H9 (cell line): ENCODE measurements around the gene PDE6G. TPM values are rescaled to one million over a fixed set of nuclear protein-coding genes. Genes with fewer than 3 reads are reported as not detected.

Experiments used
- DNase-seq: peaks from one replicate; pipeline ENCODE4 v3.0.0-alpha.2; 2017
- H2AFZ ChIP-seq: one replicate; pipeline ENCODE4 v1.6.1; 2013; ENCODE audit warnings: mild to moderate bottlenecking, low read length, control low read depth, moderate library complexity
- H2AK5ac ChIP-seq: 2 replicates; pipeline ENCODE4 v1.6.1; 2013; ENCODE audit warnings: low read length, control low read depth, mixed read lengths; ENCODE audit not compliant: insufficient read length
- H2BK120ac ChIP-seq: one replicate; pipeline ENCODE4 v1.6.1; 2013; ENCODE audit warnings: low read depth, mild to moderate bottlenecking, low read length, control low read depth, inconsistent platforms; ENCODE audit not compliant: poor library complexity, severe bottlenecking
- H2BK12ac ChIP-seq: 2 replicates; pipeline ENCODE4 v1.6.1; 2013; ENCODE audit warnings: low read length, control low read depth, mixed read lengths, low read depth; ENCODE audit not compliant: insufficient read length
- H2BK15ac ChIP-seq: 2 replicates; pipeline ENCODE4 v1.6.1; 2013; ENCODE audit warnings: low read depth, low read length, control low read depth
- H2BK20ac ChIP-seq: one replicate; pipeline ENCODE4 v1.6.1; 2013; ENCODE audit warnings: low read depth, mild to moderate bottlenecking, low read length, control low read depth, inconsistent platforms; ENCODE audit not compliant: poor library complexity, severe bottlenecking
- H2BK5ac ChIP-seq: 2 replicates; pipeline ENCODE4 v1.6.1; 2013; ENCODE audit warnings: low read length, control low read depth, mixed read lengths; ENCODE audit not compliant: insufficient read length
- H3K14ac ChIP-seq: 2 replicates; pipeline ENCODE4 v1.6.1; 2013; ENCODE audit warnings: low read length, control low read depth; ENCODE audit not compliant: insufficient read depth
- H3K18ac ChIP-seq: 2 replicates; pipeline ENCODE4 v1.6.1; 2013; ENCODE audit warnings: low read depth, mild to moderate bottlenecking, mixed read lengths, low read length, control low read depth; ENCODE audit not compliant: insufficient read length
- H3K23ac ChIP-seq: 2 replicates; pipeline ENCODE4 v1.6.1; 2013; ENCODE audit warnings: low read length, control low read depth, mixed read lengths, low read depth; ENCODE audit not compliant: insufficient read length
- H3K23me2 ChIP-seq: 2 replicates; pipeline ENCODE4 v1.6.1; 2013; ENCODE audit warnings: low read depth, mild to moderate bottlenecking, mixed read lengths, low read length, control low read depth; ENCODE audit not compliant: insufficient read length, poor library complexity, severe bottlenecking
- H3K27ac ChIP-seq: 2 replicates; pipeline ENCODE4 v1.5.1; 2013; ENCODE audit warnings: low read length, control low read depth, mixed read lengths, low read depth; ENCODE audit not compliant: insufficient read length
- H3K27me3 ChIP-seq: 2 replicates; pipeline ENCODE4 v1.6.1; 2013; ENCODE audit warnings: low read length, control low read depth, inconsistent platforms; ENCODE audit not compliant: insufficient read depth
- H3K4ac ChIP-seq: 2 replicates; pipeline ENCODE4 v1.6.1; 2013; ENCODE audit warnings: low read depth, mild to moderate bottlenecking, control low read depth, inconsistent platforms, low read length, moderate library complexity
- H3K4me1 ChIP-seq: 2 replicates; pipeline ENCODE4 v1.6.1; 2013; ENCODE audit warnings: low read length, control low read depth, inconsistent platforms; ENCODE audit not compliant: insufficient read depth
- H3K4me2 ChIP-seq: 2 replicates; pipeline ENCODE4 v1.6.1; 2013; ENCODE audit warnings: low read length, control low read depth, mixed read lengths; ENCODE audit not compliant: insufficient read length, insufficient read depth
- H3K56ac ChIP-seq: 2 replicates; pipeline ENCODE4 v1.6.1; 2013; ENCODE audit warnings: low read depth, mild to moderate bottlenecking, mixed read lengths, low read length, control low read depth; ENCODE audit not compliant: insufficient read length
- H3K79me1 ChIP-seq: 2 replicates; pipeline ENCODE4 v1.6.1; 2013; ENCODE audit warnings: low read depth, mild to moderate bottlenecking, moderate library complexity, low read length, control low read depth, inconsistent platforms; ENCODE audit not compliant: insufficient read depth, poor library complexity, severe bottlenecking
- H3K79me2 ChIP-seq: 2 replicates; pipeline ENCODE4 v1.6.1; 2013; ENCODE audit warnings: low read length, control low read depth, inconsistent platforms; ENCODE audit not compliant: insufficient read depth
- H3K9ac ChIP-seq: 2 replicates; pipeline ENCODE4 v1.6.1; 2013; ENCODE audit warnings: low read length, control low read depth, mixed read lengths; ENCODE audit not compliant: insufficient read length; ENCODE audit errors: extremely low read depth
- H3K9me3 ChIP-seq: one replicate; pipeline ENCODE4 v1.6.1; 2013; ENCODE audit warnings: low read depth, low read length, inconsistent platforms; ENCODE audit not compliant: control insufficient read depth
- H3T11ph ChIP-seq: one replicate; pipeline ENCODE4 v1.6.1; 2013; ENCODE audit warnings: mild to moderate bottlenecking, low read length, control low read depth, inconsistent platforms
- H4K20me1 ChIP-seq: one replicate; pipeline ENCODE4 v1.6.1; 2013; ENCODE audit not compliant: control insufficient read depth, insufficient read length, insufficient read depth
- H4K5ac ChIP-seq: 2 replicates; pipeline ENCODE4 v1.6.1; 2013; ENCODE audit warnings: low read depth, mild to moderate bottlenecking, mixed read lengths, low read length, control low read depth; ENCODE audit not compliant: insufficient read length
- H4K8ac ChIP-seq: replicated peaks from 2 replicates; pipeline ENCODE4 v1.6.1; 2013; ENCODE audit warnings: low read length, control low read depth, mixed read lengths, low read depth; ENCODE audit not compliant: insufficient read length
- H4K91ac ChIP-seq: 2 replicates; pipeline ENCODE4 v1.6.1; 2013; ENCODE audit warnings: low read depth, mild to moderate bottlenecking, moderate library complexity, mixed read lengths, low read length, control low read depth; ENCODE audit not compliant: insufficient read length
- H3K27ac Mint-ChIP-seq, 3 experiments: 2 replicates in 2 of 3; 3 replicates in 1 of 3; pipeline ENCODE4 v1.8.0; 2020 to 2021; ENCODE audit warnings: mixed read lengths in 3 of 3, mild to moderate bottlenecking in 1 of 3, moderate library complexity in 1 of 3
- H3K27me3 Mint-ChIP-seq: 2 replicates; pipeline ENCODE4 v1.8.0; 2021; ENCODE audit warnings: low read depth, mild to moderate bottlenecking, moderate library complexity, mixed read lengths
- H3K36me3 Mint-ChIP-seq, 3 experiments: 2 replicates in 2 of 3; 3 replicates in 1 of 3; pipeline ENCODE4 v1.8.0; 2020 to 2021; ENCODE audit warnings: low read depth in 3 of 3, mixed read lengths in 3 of 3; ENCODE audit not compliant: insufficient read depth in 1 of 3
- H3K4me1 Mint-ChIP-seq, 2 experiments: 2 replicates each; pipeline ENCODE4 v1.8.0; 2020; ENCODE audit warnings: mixed read lengths in 2 of 2
- H3K4me3 Mint-ChIP-seq, 2 experiments: 2 replicates in 1 of 2; 3 replicates in 1 of 2; pipeline ENCODE4 v1.8.0; 2020 to 2021; ENCODE audit warnings: mild to moderate bottlenecking in 2 of 2, mixed read lengths in 2 of 2, moderate library complexity in 1 of 2
- H3K9me3 Mint-ChIP-seq, 2 experiments: 2 replicates in 1 of 2; 3 replicates in 1 of 2; pipeline ENCODE4 v1.8.0; 2020; ENCODE audit warnings: mild to moderate bottlenecking in 2 of 2, mixed read lengths in 2 of 2, moderate library complexity in 1 of 2
- CTCF ChIP-seq: fragments of 200-600 bp; sonication (generic); conservative IDR thresholded peaks from 3 replicates; pipeline ENCODE4 v1.8.0; 2021; ENCODE audit warnings: antibody characterized with exemption, mild to moderate bottlenecking
- WGBS: extraction: QIAGEN DNeasy Blood & Tissue Kit; methylation state at CpG from one replicate; pipeline ENCODE4 v1.1.7; 2013; ENCODE audit warnings: missing lambda C conversion rate, low lambda C conversion rate, mixed read lengths; ENCODE audit not compliant: insufficient read length; ENCODE audit errors: extremely low coverage; 5-methylcytosine and 5-hydroxymethylcytosine counted together
- total RNA-seq: library from RNA; stranded (reverse); gene quantifications from 2 replicates; pipeline ENCODE4 v1.2.1, GENCODE V29; 2021

The PDE6G gene
- total RNA-seq, 1 experiment from 2014 or later: 5.7 TPM

DNA sequence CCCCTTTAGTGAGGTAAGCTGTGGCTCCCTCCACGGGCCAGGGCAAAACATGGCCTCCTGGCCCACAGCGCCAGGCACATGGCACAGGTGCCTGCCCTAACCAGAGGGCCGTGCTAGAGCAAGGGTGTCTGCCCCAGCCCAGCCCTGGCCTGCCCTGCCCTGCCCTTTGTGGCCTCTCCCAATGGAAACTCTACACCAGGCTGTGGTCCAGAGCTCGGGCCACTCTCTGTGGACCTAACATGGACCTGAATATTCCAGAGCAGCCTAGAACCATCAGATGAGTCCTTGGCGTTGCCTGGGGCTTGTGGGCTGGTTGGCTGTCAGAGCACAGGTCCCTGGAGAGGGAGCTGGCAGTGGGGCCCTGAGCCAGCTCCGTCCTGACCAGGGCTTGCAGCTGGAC is 38.9 kb upstream of the PDE6G start:
- H3K4me1 ChIP-seq: no peaks in the 10 kb centered on the region
- no peak overlapping the region for H3K4ac ChIP-seq
- H2AFZ ChIP-seq: no peak overlapping the region
- no peak overlapping the region for H4K8ac ChIP-seq
- peaks cover 27 to 69% (median 57%) of the 10 kb centered on the region in 3 experiments for H3K36me3 Mint-ChIP-seq
- no peak overlapping the region for H3K56ac ChIP-seq
- H3K23me2 ChIP-seq: no peaks in the 10 kb centered on the region
- H3K27me3 ChIP-seq: no peaks in the 10 kb centered on the region
- H2BK5ac ChIP-seq: no peak overlapping the region
- H2AK5ac ChIP-seq: no peak overlapping the region
- H2BK12ac ChIP-seq: no peak overlapping the region
- H4K5ac ChIP-seq: no peak overlapping the region
- no peak overlapping the region for H3K9ac ChIP-seq
- DNase-seq: no peak
- no peak overlapping the region for H3K4me2 ChIP-seq
- no peaks in the 10 kb centered on the region for H3K9me3 ChIP-seq
- H3K14ac ChIP-seq: no peak overlapping the region
- H3K18ac ChIP-seq: no peak overlapping the region
- no peak overlapping the region for H4K91ac ChIP-seq
- no peaks in the 10 kb centered on the region for H3K27me3 Mint-ChIP-seq
- no peak overlapping the region for H3K23ac ChIP-seq
- H3T11ph ChIP-seq: no peak overlapping the region
- no peak overlapping the region for H3K4me3 Mint-ChIP-seq
- H3K27ac ChIP-seq: no peak overlapping the region
- TF ChIP-seq CTCF: no peak
- H2BK120ac ChIP-seq: no peak overlapping the region
- no peaks in the 10 kb centered on the region for H3K79me1 ChIP-seq
- no peaks in the 10 kb centered on the region for H3K79me2 ChIP-seq
- H2BK15ac ChIP-seq: no peak overlapping the region
- H3K27ac Mint-ChIP-seq: no peak overlapping the region
- no peaks in the 10 kb centered on the region for H3K9me3 Mint-ChIP-seq
- no CpG with 5 or more reads among the region's 6 CpGs for WGBS
- H4K20me1 ChIP-seq: no peaks in the 10 kb centered on the region
- no peak overlapping the region for H2BK20ac ChIP-seq
- H3K4me1 Mint-ChIP-seq: no peaks in the 10 kb centered on the region
